Neuronal stem cell (in vitro differentiated cells): Measurements from ENCODE around the gene TESPA1.

Experiments used
- DNase-seq: peaks from one replicate; pipeline ENCODE4 v3.0.0-alpha.2; 2013; ENCODE audit warnings: low spot score
- H2AFZ ChIP-seq: one replicate; pipeline ENCODE4 v1.6.1; 2013; ENCODE audit warnings: mild to moderate bottlenecking, low read length, inconsistent platforms
- H2AK5ac ChIP-seq: 2 replicates; pipeline ENCODE4 v1.6.1; 2013; ENCODE audit warnings: low read depth, mild to moderate bottlenecking, inconsistent platforms, low read length, moderate library complexity, mixed read lengths
- H2BK120ac ChIP-seq: 2 replicates; pipeline ENCODE4 v1.6.1; 2013; ENCODE audit warnings: low read depth, mild to moderate bottlenecking, inconsistent platforms, low read length, moderate library complexity, mixed read lengths
- H2BK12ac ChIP-seq: one replicate; pipeline ENCODE4 v1.6.1; 2013; ENCODE audit warnings: low read length, inconsistent platforms
- H2BK15ac ChIP-seq: 2 replicates; pipeline ENCODE4 v1.6.1; 2013; ENCODE audit warnings: mild to moderate bottlenecking, low read length, inconsistent platforms, mixed read lengths
- H2BK5ac ChIP-seq: one replicate; pipeline ENCODE4 v1.6.1; 2013; ENCODE audit warnings: inconsistent platforms, mild to moderate bottlenecking, low read length, moderate library complexity
- H3K14ac ChIP-seq: one replicate; pipeline ENCODE4 v1.6.1; 2013; ENCODE audit warnings: low read length, inconsistent platforms
- H3K18ac ChIP-seq: 2 replicates; pipeline ENCODE4 v1.6.1; 2013; ENCODE audit warnings: low read length, inconsistent platforms
- H3K23ac ChIP-seq: 2 replicates; pipeline ENCODE4 v1.6.1; 2013; ENCODE audit warnings: low read depth, mild to moderate bottlenecking, mixed read lengths, low read length, inconsistent platforms; ENCODE audit not compliant: poor library complexity
- H3K27ac ChIP-seq: replicated peaks from 3 replicates; pipeline ENCODE4 v1.5.1; 2013; ENCODE audit warnings: low read length, inconsistent platforms
- H3K27me3 ChIP-seq, 3 experiments: 2 replicates each; pipeline ENCODE4 v1.6.1; 2013; ENCODE audit warnings: low read length in 3 of 3, mild to moderate bottlenecking in 2 of 3, inconsistent platforms in 1 of 3, low read depth in 1 of 3, mixed read lengths in 1 of 3, moderate library complexity in 1 of 3; ENCODE audit not compliant: control insufficient read depth in 3 of 3, insufficient read depth in 3 of 3
- H3K36me3 ChIP-seq, 2 donors: replicated peaks in 1 of 2; 2 replicates each; pipeline ENCODE4 v1.6.1; 2013; ENCODE audit warnings: low read length in 2 of 2; ENCODE audit not compliant: control insufficient read depth in 2 of 2, insufficient read depth in 2 of 2
- H3K4ac ChIP-seq: 2 replicates; pipeline ENCODE4 v1.6.1; 2013; ENCODE audit warnings: inconsistent platforms, mild to moderate bottlenecking, low read length, moderate library complexity
- H3K4me1 ChIP-seq, 2 donors: 1 replicate in 1 of 2; 2 replicates in 1 of 2; pipeline ENCODE4 v1.6.1; 2013; ENCODE audit warnings: low read length in 2 of 2, low read depth in 1 of 2; ENCODE audit not compliant: control insufficient read depth in 2 of 2, insufficient read depth in 1 of 2
- H3K4me2 ChIP-seq: one replicate; pipeline ENCODE4 v1.6.1; 2013; ENCODE audit warnings: mild to moderate bottlenecking, low read length, inconsistent platforms; ENCODE audit not compliant: insufficient read depth, poor library complexity, severe bottlenecking
- H3K4me3 ChIP-seq, 2 donors: 2 replicates each; pipeline ENCODE4 v1.5.1; 2013; ENCODE audit warnings: low read length in 2 of 2, mild to moderate bottlenecking in 2 of 2, inconsistent platforms in 1 of 2, moderate library complexity in 1 of 2
- H3K79me1 ChIP-seq: one replicate; pipeline ENCODE4 v1.6.1; 2013; ENCODE audit warnings: low read depth, mild to moderate bottlenecking, inconsistent platforms, low read length, moderate library complexity
- H3K9ac ChIP-seq: one replicate; pipeline ENCODE4 v1.6.1; 2013; ENCODE audit warnings: mild to moderate bottlenecking, low read depth, low read length, inconsistent platforms; ENCODE audit not compliant: poor library complexity
- H3K9me3 ChIP-seq, 2 donors: replicated peaks in 1 of 2; 2 replicates each; pipeline versions ENCODE3 to v1.6.1; 2013; ENCODE audit warnings: low read length in 2 of 2, mild to moderate bottlenecking in 2 of 2, inconsistent platforms in 1 of 2, low read depth in 1 of 2, mixed read lengths in 1 of 2, moderate library complexity in 1 of 2; ENCODE audit not compliant: control insufficient read depth in 2 of 2, insufficient read depth in 1 of 2
- H4K8ac ChIP-seq: one replicate; pipeline ENCODE4 v1.6.1; 2013; ENCODE audit warnings: low read depth, mild to moderate bottlenecking, inconsistent platforms, low read length, moderate library complexity
- H4K91ac ChIP-seq: one replicate; pipeline ENCODE4 v1.6.1; 2013; ENCODE audit warnings: low read length, low read depth, mild to moderate bottlenecking, inconsistent platforms; ENCODE audit not compliant: poor library complexity
- WGBS, 2 donors: extraction: QIAGEN DNeasy Blood & Tissue Kit; methylation state at CpG; one replicate each; pipeline ENCODE4 v1.1.7; 2013; ENCODE audit warnings: missing lambda C conversion rate in 2 of 2, mixed read lengths in 1 of 2; ENCODE audit not compliant: insufficient read length in 2 of 2, insufficient replicate concordance in 1 of 2; ENCODE audit errors: extremely low coverage in 2 of 2; 5-methylcytosine and 5-hydroxymethylcytosine counted together

TESPA1 gene

GRCh38 chr12:55001198-55001868, 16.8 kb upstream of the TESPA1 start:
- no peak overlapping the region for H3K23ac ChIP-seq
- H2AFZ ChIP-seq, result no peak overlapping the region
- H4K91ac ChIP-seq, result no peak overlapping the region
- no peak overlapping the region for H2BK120ac ChIP-seq
- no peaks in the 10 kb centered on the region for H3K79me1 ChIP-seq
- H3K4me1 ChIP-seq, result peaks cover 0 to 3% of the 10 kb centered on the region in 2 donors
- H3K4me2 ChIP-seq, result no peak overlapping the region
- H3K27me3 ChIP-seq, result no peaks in the 10 kb centered on the region
- H3K27ac ChIP-seq, result no peak overlapping the region
- H2AK5ac ChIP-seq, result no peak overlapping the region
- no peak overlapping the region for H3K4me3 ChIP-seq
- no peak overlapping the region for H2BK5ac ChIP-seq
- no peak overlapping the region for H4K8ac ChIP-seq
- no peak overlapping the region for H2BK12ac ChIP-seq
- peaks cover 0 to 2% of the 10 kb centered on the region in 2 donors for H3K9me3 ChIP-seq
- H3K14ac ChIP-seq, result no peak overlapping the region
- H3K36me3 ChIP-seq, result no peaks in the 10 kb centered on the region
- no peak for DNase-seq
- no peak overlapping the region for H3K18ac ChIP-seq
- no CpG with 5 or more reads among the region's 4 CpGs for WGBS, 2 donors
- no peak overlapping the region for H3K9ac ChIP-seq
- H2BK15ac ChIP-seq, result no peak overlapping the region
- H3K4ac ChIP-seq, result no peak overlapping the region

DNA sequence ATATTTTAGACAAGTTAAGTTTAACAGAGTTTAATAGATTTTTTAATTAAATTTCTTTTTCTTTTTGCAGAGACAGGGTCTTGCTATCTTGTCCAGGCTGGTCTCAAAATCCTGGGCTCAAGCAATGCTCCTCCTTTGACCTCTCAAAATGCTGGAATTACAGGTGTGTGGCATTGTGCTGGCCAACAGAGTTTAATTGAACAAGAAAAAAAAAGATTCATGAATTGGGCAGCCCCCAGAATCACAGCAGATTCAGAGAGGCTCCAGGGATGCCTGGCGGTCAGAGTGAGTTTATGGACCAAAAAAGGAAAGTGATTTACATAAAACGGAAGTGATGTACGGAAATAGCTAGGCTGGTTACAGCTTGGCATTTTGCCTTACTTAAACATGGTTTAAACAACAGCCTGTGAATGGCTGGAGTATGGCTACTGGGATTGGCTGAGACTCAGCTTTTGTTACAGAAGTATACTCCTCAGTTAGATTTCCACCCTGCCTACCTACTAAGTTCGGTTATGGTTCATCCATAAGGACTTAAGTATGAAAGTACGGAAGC, 14.5 kb upstream of the TESPA1 start:
- Histone ChIP-seq H3K79me1 (no peaks in the 10 kb centered on the region), H2BK15ac (no peak overlapping the region), H3K9ac (no peak overlapping the region), H3K4me3 (no peak overlapping the region), H2BK120ac (no peak overlapping the region), H3K9me3 (no peaks in the 10 kb centered on the region), H4K91ac (no peak overlapping the region), H2BK12ac (no peak overlapping the region), H2BK5ac (no peak overlapping the region), H3K18ac (no peak overlapping the region), H3K4me2 (no peak overlapping the region), H3K23ac (no peak overlapping the region), H3K4me1 (peaks cover 0 to 3% of the 10 kb centered on the region in 2 donors), H2AFZ (no peak overlapping the region), H3K27ac (no peak overlapping the region), H3K4ac (no peak overlapping the region), H3K36me3 (no peaks in the 10 kb centered on the region), H3K14ac (no peak overlapping the region), H4K8ac (no peak overlapping the region), H2AK5ac (no peak overlapping the region), H3K27me3 (no peaks in the 10 kb centered on the region)
- no peak for DNase-seq
- no CpG with 5 or more reads among the region's 5 CpGs for WGBS, 2 donors

DNA sequence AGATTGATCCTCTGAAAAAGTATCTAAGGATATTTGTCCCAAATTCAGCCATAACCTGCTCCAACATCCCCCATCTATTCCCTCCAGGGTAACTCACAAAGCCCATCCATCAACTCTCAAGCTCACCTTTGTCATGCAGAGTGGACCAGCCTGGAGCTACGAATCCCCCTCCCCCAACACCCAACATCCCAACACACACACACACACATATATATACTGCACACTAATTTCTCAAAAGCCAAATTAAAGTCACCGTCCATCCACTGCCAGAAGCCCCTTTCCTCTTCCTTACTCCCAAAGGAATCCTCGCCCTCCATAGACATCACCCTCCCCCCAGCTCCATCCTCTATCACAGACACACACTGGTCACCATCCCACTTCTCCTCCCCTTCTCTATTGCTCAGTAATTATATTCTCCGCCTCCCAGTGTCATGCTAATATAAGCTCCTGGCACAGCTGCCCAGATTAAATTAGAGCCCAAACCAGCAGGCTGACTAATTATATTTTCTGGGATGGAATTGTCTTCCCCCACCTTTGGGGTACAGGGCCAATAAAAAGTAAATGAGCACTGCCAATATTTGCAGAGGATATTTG, 13.5 kb upstream of the TESPA1 start:
- Histone ChIP-seq H3K9ac (no peak overlapping the region), H3K27ac (no peak overlapping the region)

DNA sequence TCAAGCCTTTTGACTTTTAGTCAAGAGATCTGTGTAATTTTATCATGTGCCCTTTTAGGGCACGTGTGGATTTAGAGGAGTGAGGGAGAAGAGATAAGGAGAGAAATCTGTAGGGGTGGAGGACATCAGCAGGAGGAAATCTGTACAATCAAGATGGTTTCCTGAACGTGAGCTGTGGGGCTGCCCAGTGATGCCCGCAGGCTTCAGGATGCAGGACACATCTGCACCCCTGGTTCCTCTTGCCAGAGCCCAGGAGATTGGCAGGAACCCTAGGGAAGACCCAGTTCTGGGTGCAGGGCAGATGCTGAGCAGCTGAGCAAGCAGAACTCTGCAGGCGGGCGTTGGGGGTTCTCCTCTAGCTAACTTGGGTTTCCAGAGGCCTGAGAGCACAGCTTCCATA, 11.6 kb upstream of the TESPA1 start:
- H4K91ac ChIP-seq, result no peak overlapping the region
- no peak overlapping the region for H3K4me2 ChIP-seq
- no CpG with 5 or more reads among the region's 5 CpGs for WGBS, 2 donors

More for the DNA sequence above, 13.5 kb upstream of the TESPA1 start:
- no peak overlapping the region for H2AFZ ChIP-seq
- H3K36me3 ChIP-seq, result no peaks in the 10 kb centered on the region
- no peak overlapping the region for H2BK15ac ChIP-seq
- WGBS, 2 donors, result no CpG with 5 or more reads among the region's 4 CpGs
- H4K8ac ChIP-seq, result no peak overlapping the region
- no peaks in the 10 kb centered on the region for H3K79me1 ChIP-seq
- H3K4me1 ChIP-seq, result peaks cover 0 to 3% of the 10 kb centered on the region in 2 donors
- no peak overlapping the region for H3K4me3 ChIP-seq
- no peak overlapping the region for H3K4ac ChIP-seq
- no peak overlapping the region for H4K91ac ChIP-seq
- H3K18ac ChIP-seq, result no peak overlapping the region
- no peaks in the 10 kb centered on the region for H3K27me3 ChIP-seq
- H3K4me2 ChIP-seq, result no peak overlapping the region
- no peak overlapping the region for H2BK12ac ChIP-seq
- no peaks in the 10 kb centered on the region for H3K9me3 ChIP-seq
- H2BK5ac ChIP-seq, result no peak overlapping the region
- H2BK120ac ChIP-seq, result no peak overlapping the region
- no peak for DNase-seq
- H3K23ac ChIP-seq, result no peak overlapping the region
- no peak overlapping the region for H3K14ac ChIP-seq
- no peak overlapping the region for H2AK5ac ChIP-seq

More for the DNA sequence above, 11.6 kb upstream of the TESPA1 start:
- Histone ChIP-seq H2BK120ac (no peak overlapping the region), H3K4ac (no peak overlapping the region), H3K4me1 (peaks cover 0 to 3% of the 10 kb centered on the region in 2 donors), H2AK5ac (no peak overlapping the region), H3K14ac (no peak overlapping the region), H2BK5ac (no peak overlapping the region), H3K36me3 (no peaks in the 10 kb centered on the region), H3K18ac (no peak overlapping the region), H3K4me3 (no peak overlapping the region), H4K8ac (no peak overlapping the region), H3K9ac (no peak overlapping the region), H3K9me3 (no peaks in the 10 kb centered on the region), H2AFZ (no peak overlapping the region), H2BK15ac (no peak overlapping the region), H3K27ac (no peak overlapping the region), H2BK12ac (no peak overlapping the region), H3K23ac (no peak overlapping the region), H3K27me3 (no peaks in the 10 kb centered on the region), H3K79me1 (no peaks in the 10 kb centered on the region)
- DNase-seq, result no peak
